OCI-LY3 (cell line): ENCODE measurements around the gene HOXA7.

Experiments
- CTCF ChIP-seq: fragments of 200-600, 300-600 bp; sonication (generic); IDR thresholded peaks from 2 replicates; pipeline ENCODE4 v1.5.1; 2014; ENCODE audit warnings: antibody characterized with exemption, low read length, low read depth
- EZH2phosphoT487 ChIP-seq: fragments of 200-600 bp; shearing (Covaris generic); IDR thresholded peaks from 2 replicates; pipeline ENCODE4 v1.6.1; 2018; ENCODE audit warnings: antibody characterized with exemption, mixed run types, low read depth

- no peak for TF ChIP-seq CTCF
- no peak for TF ChIP-seq EZH2phosphoT487
Measured at GRCh38 chr7:27159266-27160144, 3.0 kb upstream of the HOXA7 start.
